ENCODE data around the gene TSC22D1.

TSC22D1 gene

GRCh38 chr13:44423824-44424223, 152.3 kb downstream of the TSC22D1 start:
- DNase-seq: no peak

DNA sequence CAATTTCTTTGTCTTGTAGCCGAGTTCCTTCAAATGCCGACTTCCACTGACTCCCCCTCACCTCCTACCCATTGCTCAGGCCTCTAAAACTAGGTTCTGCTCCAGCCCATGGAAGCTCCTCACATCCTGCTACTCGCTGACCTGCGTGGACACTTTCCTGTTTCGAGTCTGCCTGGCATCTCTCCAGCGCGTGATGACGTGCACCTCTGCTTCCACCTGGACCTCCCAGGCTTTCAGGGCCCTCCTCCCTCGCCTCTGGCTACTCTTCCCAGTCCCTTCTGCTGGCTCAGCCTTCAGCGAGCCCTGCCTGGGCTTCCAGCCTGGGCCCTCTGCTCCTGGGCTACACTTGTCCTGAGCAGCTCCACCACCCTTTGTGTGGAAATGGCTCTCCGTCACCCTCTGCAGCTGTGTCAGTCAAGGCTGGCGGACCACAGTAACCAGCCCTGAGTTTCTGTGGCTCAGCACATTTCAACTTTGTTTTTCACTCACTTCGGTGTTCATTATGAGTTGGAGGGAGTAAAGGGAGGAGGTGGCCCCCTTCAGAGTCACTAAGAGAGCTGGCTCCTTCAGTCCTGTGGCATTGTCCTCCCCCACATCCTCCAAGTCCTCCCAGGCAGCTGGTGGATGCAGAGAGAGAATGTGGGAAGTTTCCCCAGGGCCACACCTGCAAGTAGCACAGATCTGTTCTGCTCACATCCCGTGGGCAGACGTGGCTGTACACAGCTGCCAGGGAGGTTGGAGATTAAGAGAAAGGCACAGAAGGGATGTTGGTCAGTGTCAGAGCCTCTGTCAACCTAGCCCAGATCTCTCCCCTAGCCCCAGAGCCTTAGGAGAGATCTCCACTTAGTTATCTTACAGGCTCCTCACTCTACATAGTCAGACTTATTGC, 153.1 kb downstream of the TSC22D1 start:
- DNase-seq: no peak

- no peak for DNase-seq
Measured at GRCh38 chr13:44421853-44422525, 154.1 kb downstream of the TSC22D1 start.

DNA sequence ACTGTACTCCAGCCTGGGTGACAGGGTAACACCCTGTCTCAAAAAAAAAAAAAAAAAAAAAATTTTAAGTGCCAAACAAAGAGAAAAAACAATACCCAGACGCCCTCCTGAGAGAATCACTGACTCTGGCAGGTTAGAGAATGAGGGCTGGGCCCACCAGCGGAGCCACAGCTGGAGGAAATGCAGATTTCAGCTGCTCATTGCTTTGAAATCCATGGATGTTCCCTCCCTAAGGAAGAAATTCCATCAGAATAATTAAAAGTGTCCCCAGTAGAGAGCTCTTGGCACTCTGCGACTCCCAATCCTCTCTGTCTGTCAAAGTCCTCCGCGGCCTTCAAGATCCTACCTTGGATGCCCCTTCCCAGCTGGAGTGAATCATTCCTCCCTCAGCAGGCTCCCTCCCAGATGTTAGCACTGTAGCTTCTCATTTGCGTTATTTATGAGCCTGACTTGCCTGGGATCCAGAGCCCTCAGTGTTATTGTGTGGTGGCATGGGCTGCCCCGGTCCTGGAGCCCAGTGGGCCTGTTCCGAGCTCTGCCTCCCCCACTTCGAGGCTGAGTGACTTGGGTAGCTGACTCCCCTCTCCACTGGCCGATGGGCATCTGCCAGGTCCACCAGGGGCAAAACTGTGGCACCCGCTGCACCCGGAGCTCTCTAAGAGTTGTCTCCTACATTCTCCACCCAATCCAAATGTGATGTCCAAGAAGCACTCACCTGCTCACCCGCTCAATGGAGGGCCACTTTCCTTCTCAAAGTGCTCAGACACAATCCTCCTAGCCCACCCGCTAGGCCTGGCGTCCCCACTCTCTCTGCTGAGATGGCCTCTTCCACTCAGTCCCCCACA, 155.5 kb downstream of the TSC22D1 start:
- no peak for DNase-seq

GRCh38 chr13:44417876-44418275, 158.3 kb downstream of the TSC22D1 start:
- DNase-seq: no peak

DNA sequence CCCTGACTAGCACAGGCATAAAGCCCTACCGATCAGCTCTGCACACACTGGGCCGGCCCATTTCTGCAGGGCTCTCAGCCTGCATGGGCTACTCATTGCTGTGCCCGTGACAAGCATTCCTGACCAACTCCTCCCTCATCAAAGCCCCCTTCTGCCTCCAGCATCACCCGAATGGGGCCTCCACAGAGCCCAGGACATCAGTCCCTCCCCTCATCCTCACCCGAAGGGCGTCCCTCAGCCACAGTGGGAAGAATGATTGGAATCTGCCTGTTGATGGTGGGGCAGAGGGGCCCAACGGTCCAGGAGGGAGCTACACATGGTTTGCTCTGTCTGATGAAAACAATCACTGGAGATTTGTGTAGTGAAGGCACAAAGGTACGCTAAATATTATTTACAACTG, 158.7 kb downstream of the TSC22D1 start:
- DNase-seq: no peak

DNA sequence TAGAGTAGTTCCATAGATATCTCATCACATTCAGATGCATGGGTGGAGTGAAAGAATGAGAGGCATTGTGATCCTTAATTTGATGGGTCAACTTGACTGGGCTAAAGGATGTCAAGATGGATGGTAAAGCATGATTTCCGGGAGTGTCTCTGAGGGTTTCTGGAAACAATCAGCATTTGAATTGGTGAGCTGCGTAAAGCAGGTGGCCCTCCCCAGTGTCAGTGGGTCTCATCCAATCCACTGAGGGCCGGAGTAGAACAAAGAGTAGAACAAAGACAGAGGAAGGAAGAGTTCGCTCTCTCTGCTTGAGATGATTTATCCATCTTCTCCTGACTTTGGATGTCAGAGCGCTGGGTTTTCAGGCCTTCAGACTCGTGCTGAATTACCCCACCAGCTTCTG, 159.4 kb downstream of the TSC22D1 start:
- no peak for DNase-seq

DNA sequence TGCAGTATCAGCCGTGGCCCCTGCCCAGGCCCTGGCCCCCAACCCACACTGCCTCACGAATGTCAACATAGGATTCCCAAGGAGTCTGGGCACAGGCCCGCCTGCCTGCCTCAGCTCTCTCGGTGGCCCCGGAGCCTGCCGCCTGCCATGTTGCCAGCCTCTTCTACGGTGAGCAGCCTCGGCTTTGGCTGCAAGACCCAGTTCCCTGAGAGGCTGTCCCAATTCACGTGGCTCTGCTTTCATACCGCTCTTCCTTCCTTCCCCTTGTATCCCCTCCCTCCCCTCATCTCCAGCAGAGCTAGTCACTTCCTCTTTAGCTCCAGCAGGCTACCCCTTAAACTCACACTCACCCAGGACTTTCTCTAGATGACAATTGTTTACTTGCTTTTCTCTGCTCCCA, 159.8 kb downstream of the TSC22D1 start:
- no peak for DNase-seq

DNA sequence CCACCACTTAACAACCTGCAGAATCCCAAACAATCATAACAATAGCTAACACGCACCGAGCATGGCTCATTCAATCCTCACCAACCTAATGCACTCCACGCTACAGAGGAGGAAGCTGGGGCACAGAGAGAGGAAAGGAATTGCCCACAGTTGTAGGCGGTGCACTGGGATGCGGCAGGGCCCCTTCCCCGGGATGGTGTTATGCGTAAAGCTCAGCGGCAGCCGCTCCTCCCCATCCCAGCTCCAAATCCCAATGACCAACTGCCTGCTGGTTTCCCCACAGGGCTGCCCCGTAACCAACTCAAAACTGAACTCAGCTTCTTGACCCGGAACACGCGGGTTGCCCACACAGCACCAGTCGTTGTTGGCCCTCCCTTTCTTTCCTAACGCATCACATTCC, 160.3 kb downstream of the TSC22D1 start:
- DNase-seq: no peak

DNA sequence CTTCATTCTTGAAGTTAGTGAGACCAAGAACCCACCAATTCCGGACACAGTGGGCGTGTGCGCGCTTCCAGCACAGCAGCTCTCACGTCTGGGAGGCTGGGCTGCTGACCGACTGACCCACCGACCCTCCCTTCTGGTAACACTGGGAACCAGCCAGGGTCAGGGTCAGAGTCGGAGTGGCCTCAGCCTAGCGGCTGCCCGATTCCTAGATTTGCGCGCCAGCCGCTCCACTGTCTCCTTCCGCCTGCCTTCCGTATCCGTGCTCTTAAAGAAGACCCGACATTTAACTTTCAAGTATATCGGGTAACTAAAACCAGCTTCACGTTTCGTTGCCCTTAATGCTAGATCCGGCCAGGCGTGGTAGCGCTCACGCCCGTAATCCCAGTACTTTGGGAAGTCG, 161.4 kb downstream of the TSC22D1 start:
- DNase-seq: no peak

GRCh38 chr13:44413095-44413494, 163.0 kb downstream of the TSC22D1 start:
- no peak for DNase-seq

DNA sequence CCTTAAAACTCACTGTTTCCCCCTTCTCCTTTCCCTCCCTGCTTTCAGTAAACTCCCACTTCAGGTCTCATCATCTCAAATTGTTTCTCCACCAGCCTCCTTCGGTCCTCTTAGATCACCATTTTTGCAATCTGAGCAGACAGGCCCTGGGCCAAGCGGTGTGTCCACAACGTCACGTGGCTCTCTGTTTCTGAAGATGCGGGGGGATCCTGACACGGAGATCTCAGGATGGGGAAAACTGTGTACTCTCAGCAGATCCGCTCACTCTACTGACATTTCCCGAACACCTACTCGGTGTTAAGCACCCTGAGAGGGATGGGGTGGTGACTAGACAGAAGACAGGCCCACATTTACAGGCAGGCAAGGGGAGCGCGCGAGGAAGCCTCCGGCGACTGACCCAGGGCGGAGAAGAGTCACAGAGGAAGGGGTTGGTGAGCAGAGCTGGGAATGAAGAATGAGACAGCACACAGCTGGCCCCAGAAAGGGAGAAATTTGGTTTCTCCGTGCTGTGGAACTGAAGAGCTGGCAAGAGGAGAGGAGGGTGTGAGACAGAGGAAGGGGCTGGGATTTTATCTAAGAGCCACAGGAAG, 163.7 kb downstream of the TSC22D1 start:
- DNase-seq: no peak

DNA sequence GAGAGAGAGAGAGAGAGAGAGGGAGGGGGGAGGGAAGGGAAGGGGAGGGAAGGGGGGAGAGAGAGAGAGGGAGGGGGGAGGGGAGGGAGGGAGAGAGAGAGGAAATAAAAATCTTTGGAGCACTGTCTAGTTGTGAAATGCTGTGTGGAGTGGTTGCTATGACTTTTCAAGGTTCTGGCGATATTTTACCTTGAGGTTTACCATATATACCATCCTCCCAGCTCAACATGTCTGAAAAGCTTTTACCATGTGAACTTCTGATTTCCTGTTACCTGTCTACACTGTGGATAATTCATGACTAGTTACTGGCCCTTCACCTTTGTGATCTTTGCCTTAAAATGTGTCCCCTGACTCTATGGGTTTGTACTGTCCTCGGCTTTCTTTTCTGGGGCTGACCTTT, 164.3 kb downstream of the TSC22D1 start:
- no peak for DNase-seq

- DNase-seq: no peak
Measured at GRCh38 chr13:44410328-44410859, 165.7 kb downstream of the TSC22D1 start.

DNA sequence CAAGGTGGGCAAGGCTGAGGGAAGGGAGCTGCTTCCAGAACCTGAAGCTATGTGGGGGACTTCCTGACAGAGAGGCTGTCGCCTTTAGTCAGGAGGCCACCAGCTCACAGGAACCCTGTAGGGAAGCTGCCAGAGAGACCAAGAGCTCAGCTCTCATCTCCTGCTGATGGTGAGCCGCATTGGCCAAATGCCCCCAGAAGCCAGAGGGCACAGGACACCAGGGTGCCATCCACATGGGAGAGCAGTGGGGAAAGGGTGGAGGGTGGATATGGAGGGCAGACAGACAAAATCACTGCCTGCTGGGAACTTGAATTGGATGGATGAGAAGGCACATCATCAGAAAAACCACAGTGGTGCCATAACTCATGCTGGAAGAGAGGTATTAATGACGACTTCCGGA, 166.5 kb downstream of the TSC22D1 start:
- DNase-seq: no peak

DNA sequence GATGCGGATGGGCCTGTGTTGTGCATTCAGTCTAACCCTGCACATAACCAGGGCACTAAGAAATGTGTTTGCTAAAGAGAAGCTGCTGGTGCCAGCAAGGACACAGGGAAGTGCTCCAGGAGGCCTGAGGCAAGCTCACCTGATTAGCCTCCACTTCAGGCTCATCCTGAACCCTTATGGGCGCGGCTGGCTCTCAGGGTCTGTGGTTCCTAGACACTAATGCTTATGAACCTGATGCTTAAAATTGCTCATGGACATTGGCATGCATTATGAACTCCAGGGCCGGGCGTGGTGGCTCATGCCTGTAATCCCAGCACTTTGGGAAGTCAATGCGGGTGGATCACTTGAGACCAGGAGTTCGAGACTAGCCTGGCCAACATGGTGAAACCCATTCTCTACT, 168.2 kb downstream of the TSC22D1 start:
- no peak for DNase-seq

- no peak for DNase-seq
Measured at GRCh38 chr13:44407379-44407778, 168.8 kb downstream of the TSC22D1 start.

DNA sequence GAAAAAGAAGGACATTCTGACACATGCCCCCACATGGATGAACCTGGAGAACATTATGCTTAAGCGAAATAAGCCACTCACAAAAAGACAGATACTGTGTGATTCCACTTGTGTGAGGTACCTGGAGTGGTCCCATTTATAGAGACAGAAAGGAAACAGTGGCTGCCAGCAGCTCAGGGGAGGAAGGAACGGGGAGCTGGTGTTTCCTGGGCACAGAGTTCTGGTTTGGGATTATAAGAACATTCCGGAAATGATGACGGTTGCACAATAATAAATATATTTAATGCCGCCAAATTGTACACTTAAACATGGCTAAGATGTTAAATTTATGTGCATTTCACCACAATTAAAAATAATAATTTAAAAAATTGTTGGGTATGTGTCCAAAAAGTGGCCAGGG, 169.5 kb downstream of the TSC22D1 start:
- no peak for DNase-seq

- no peak for DNase-seq
Measured at GRCh38 chr13:44404261-44405132, 171.6 kb downstream of the TSC22D1 start.

DNA sequence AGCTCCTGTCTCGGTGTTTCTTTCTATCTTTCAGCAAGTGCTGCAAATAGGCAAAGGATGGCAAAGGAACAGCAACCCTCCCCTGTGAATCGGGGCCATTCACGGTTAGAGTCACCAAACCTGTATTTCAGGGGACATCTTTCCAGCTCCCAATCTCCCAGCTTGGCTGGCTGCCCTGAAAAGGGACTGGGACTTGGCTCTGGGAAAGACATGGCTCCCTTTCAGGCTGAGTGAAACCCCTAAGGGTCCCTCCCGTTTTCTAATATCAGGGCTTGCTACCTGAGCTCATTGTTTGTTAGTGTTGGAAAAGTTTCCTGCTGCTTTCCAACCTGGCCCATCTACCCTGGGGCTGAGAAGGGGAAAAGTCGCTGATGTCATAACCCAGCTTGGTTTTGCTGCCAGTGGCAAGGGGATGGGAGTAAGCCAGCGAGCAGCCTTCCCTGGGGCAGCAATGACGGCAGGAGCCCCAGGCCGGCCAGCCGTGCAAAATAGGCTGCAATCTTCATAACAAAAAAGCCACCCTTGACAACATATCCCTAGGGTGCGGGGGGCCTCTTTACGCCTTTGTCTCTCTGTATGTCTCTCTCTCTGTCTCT, 172.6 kb downstream of the TSC22D1 start:
- DNase-seq: no peak

DNA sequence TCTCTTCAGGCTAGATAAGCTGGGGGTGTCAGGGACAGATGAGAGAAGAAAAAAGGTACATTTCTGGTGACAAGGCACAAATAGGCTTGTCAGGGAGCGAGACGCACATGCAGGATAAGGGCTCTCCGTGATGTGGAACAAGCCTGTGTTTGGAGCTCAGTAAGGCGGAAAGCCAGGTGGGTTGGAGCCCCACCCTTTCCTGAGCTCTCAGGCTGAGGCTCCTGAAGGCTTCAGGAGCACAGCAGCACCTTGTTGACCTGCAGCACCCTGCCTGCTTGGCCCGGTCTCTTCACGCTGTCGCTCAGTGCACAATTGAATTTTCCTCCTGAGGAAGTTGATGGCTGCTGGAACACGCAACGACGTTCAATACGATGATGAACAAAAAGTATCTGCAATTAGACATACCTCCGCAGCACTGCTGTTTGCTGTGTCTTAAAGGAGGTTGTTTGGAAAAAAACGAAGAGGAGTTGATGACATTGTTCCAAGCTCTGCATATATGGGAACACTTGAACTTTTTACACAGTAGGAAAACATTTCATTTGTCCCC, 173.2 kb downstream of the TSC22D1 start:
- no peak for DNase-seq
